Tibial nerve (tissue), 4 donors: ENCODE results near the gene SYNJ2. TPM values are rescaled to one million over a fixed set of nuclear protein-coding genes. Genes with fewer than 3 reads are reported as not detected.

Experiments used
- DNase-seq, 2 donors: peaks; one replicate each; pipeline ENCODE4 v3.0.0-alpha.2; 2019; ENCODE audit warnings: low spot score in 2 of 2
- H3K27ac ChIP-seq, 4 donors: fragments of 200-600 bp; sonication (generic) in 3 of 4; one replicate each; pipeline ENCODE4 v1.5.1; 2017 to 2019; ENCODE audit warnings: mild to moderate bottlenecking in 1 of 4
- H3K27me3 ChIP-seq, 2 donors: fragments of 200-600 bp; sonication (generic) in 1 of 2; one replicate each; pipeline versions ENCODE4 v1.5.1 to v1.6.0; 2017 to 2019
- H3K36me3 ChIP-seq, 3 donors: fragments of 200-600 bp; sonication (generic); one replicate each; pipeline ENCODE4 v1.5.1; 2018 to 2019
- H3K4me1 ChIP-seq, 4 donors: fragments of 200-600 bp; sonication (generic) in 3 of 4; one replicate each; pipeline ENCODE4 v1.5.1; 2017 to 2019
- H3K4me3 ChIP-seq, 4 donors: fragments of 200-600 bp; sonication (generic) in 3 of 4; one replicate each; pipeline ENCODE4 v1.5.1; 2017 to 2019; ENCODE audit warnings: mild to moderate bottlenecking in 1 of 4, moderate library complexity in 1 of 4
- H3K9me3 ChIP-seq, 4 donors: fragments of 200-600 bp; sonication (generic) in 3 of 4; one replicate each; pipeline ENCODE4 v1.5.1; 2017 to 2019
- CTCF ChIP-seq, 5 experiments: fragments of 200-600 bp in 3 of 5; fragments of 450-650 bp in 2 of 5; sonication (generic) in 3 of 5; IDR thresholded peaks; one replicate each; pipeline ENCODE4 v1.5.1; 2016 to 2019; ENCODE audit warnings: antibody characterized with exemption in 5 of 5, mild to moderate bottlenecking in 3 of 5, moderate library complexity in 2 of 5
- EP300 ChIP-seq, 2 donors: sonication (generic); formaldehyde crosslinking; IDR thresholded peaks; one replicate each; pipeline ENCODE4 v1.6.1; 2017; ENCODE audit warnings: antibody characterized with exemption in 2 of 2, mild to moderate bottlenecking in 1 of 2
- POLR2A ChIP-seq, 2 donors: fragments of 450-650 bp; IDR thresholded peaks; one replicate each; pipeline ENCODE4 v1.6.1; 2017; ENCODE audit warnings: antibody characterized with exemption in 2 of 2, mild to moderate bottlenecking in 2 of 2, moderate library complexity in 2 of 2
- WGBS, 2 donors: methylation state at CpG; one replicate each; pipeline ENCODE4 v1.1.5; 2018; 5-methylcytosine and 5-hydroxymethylcytosine counted together
- total RNA-seq, 4 donors: library from RNA; depleted of rRNA; stranded (reverse); fragments of >200 nt; gene quantifications; one replicate each; pipeline ENCODE4 v1.1.0, GENCODE V29; 2016

Gene SYNJ2
- total RNA-seq, 4 donors from 2014 or later = 4.4 to 10.5 (median 5.6) TPM

GRCh38 chr6:157996918-157997702, 15.4 kb downstream of the SYNJ2 start:
- no peak for DNase-seq
- no peaks in the 10 kb centered on the region for H3K27me3 ChIP-seq
- no peaks in the 10 kb centered on the region for H3K36me3 ChIP-seq
- no peak overlapping the region for H3K27ac ChIP-seq
- 78 to 79% methylated on average over 15 of the region's 15 CpGs for WGBS, 2 donors
- no peak overlapping the region for H3K4me3 ChIP-seq
- H3K9me3 ChIP-seq = no peaks in the 10 kb centered on the region
- no peak for TF ChIP-seq CTCF (IDR thresholded peaks at IDR 0.05)
- TF ChIP-seq POLR2A (IDR thresholded peaks at IDR 0.05) = no peak
- TF ChIP-seq EP300 (IDR thresholded peaks at IDR 0.05) = no peak
- H3K4me1 ChIP-seq = peaks cover 0 to 33% (median 0%) of the 10 kb centered on the region in 4 donors

- H3K4me3 ChIP-seq = no peak overlapping the region
- no peaks in the 10 kb centered on the region for H3K27me3 ChIP-seq
- peaks cover 0 to 42% (median 8%) of the 10 kb centered on the region in 4 donors for H3K4me1 ChIP-seq
- DNase-seq = no peak
- 83 to 90% methylated on average over 5 to 6 of the region's 6 CpGs for WGBS, 2 donors
- no peaks in the 10 kb centered on the region for H3K36me3 ChIP-seq
- H3K9me3 ChIP-seq = no peaks in the 10 kb centered on the region
- TF ChIP-seq CTCF (IDR thresholded peaks at IDR 0.05) (no peak), POLR2A (IDR thresholded peaks at IDR 0.05) (no peak), EP300 (IDR thresholded peaks at IDR 0.05) (no peak)
- no peak overlapping the region for H3K27ac ChIP-seq
Observed at GRCh38 chr6:157997893-157998608, 16.4 kb downstream of the SYNJ2 start.

- 53 to 55% methylated on average over 7 of the region's 7 CpGs for WGBS, 2 donors
- no peaks in the 10 kb centered on the region for H3K27me3 ChIP-seq
- H3K9me3 ChIP-seq = no peaks in the 10 kb centered on the region
- H3K36me3 ChIP-seq = no peaks in the 10 kb centered on the region
- peaks cover 0 to 46% (median 14%) of the 10 kb centered on the region in 4 donors for H3K4me1 ChIP-seq
- no peak for TF ChIP-seq CTCF (IDR thresholded peaks at IDR 0.05)
- TF ChIP-seq EP300 (IDR thresholded peaks at IDR 0.05) = no peak
- no peak for TF ChIP-seq POLR2A (IDR thresholded peaks at IDR 0.05)
- H3K27ac ChIP-seq = no peak overlapping the region
- DNase-seq = no peak
- H3K4me3 ChIP-seq = no peak overlapping the region
Observed at GRCh38 chr6:157998707-157999167, 17.1 kb downstream of the SYNJ2 start.

GRCh38 chr6:157999168-158000051, 17.7 kb downstream of the SYNJ2 start:
- 81 to 82% methylated on average over 11 to 12 of the region's 12 CpGs for WGBS, 2 donors
- peaks cover 0 to 46% (median 21%) of the 10 kb centered on the region in 4 donors for H3K4me1 ChIP-seq
- H3K27me3 ChIP-seq = no peaks in the 10 kb centered on the region

More at GRCh38 chr6:157999168-158000051, 17.7 kb downstream of the SYNJ2 start:
- no peak for TF ChIP-seq EP300 (IDR thresholded peaks at IDR 0.05)
- no peak for TF ChIP-seq CTCF (IDR thresholded peaks at IDR 0.05)
- no peak for TF ChIP-seq POLR2A (IDR thresholded peaks at IDR 0.05)
- no peak overlapping the region for H3K27ac ChIP-seq
- DNase-seq = no peak
- H3K9me3 ChIP-seq = no peaks in the 10 kb centered on the region
- no peak overlapping the region for H3K4me3 ChIP-seq
- H3K36me3 ChIP-seq = no peaks in the 10 kb centered on the region
